TTC549 (cell line): ENCODE data around the gene SARS2.
"Not testable (repeated sequence)": the region's sequence is repeated elsewhere in the genome, so short reads cannot be mapped to it uniquely, and the experiment has no call there.

ENCODE experiments used
- FAIRE-seq: peaks from 2 replicates; lab custom pipeline; 2012; peaks lifted over from hg19 to GRCh38; lab: Jason Lieb, UNC

The SARS2 gene

DNA sequence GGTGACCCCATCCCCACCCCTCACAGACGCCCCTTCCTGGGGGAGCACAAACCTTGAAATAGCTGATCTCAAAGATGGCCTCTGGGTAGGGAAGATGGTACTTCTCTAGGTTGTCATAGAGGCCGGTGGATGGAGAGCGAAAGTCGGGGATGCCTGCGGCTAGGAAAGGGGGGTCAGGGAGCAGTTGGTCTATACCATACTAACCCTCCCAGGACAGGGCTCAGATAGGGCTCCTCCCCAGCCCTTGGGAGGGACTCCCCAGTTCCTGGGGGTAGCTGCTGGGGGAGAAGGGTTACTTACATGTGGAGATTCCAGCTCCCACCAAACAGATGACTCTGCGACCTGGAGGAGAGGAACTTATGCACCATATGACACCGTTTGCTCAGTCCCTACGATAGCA, 40.8 kb downstream of the SARS2 start:
- FAIRE-seq: no peak

DNA sequence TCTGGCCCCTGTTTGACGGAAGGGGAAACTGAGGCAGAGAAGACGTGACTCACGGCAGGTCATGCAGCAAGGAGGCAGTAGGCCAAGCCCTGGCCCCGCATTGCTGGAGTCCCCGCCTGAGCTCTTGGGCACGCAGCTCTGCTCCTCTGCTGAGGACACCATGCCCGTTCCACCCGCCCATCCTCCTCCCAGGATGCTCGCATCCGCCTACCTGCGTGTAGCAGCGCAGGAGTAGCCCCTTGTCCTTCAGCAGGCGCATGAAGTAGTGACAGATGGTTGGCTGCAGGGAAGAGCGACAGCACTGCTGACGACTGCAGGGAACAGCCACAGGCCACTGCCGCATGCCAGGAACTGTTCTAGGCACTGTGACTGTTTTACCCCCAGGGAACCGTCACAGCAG, 41.7 kb downstream of the SARS2 start:
- FAIRE-seq: no peak

DNA sequence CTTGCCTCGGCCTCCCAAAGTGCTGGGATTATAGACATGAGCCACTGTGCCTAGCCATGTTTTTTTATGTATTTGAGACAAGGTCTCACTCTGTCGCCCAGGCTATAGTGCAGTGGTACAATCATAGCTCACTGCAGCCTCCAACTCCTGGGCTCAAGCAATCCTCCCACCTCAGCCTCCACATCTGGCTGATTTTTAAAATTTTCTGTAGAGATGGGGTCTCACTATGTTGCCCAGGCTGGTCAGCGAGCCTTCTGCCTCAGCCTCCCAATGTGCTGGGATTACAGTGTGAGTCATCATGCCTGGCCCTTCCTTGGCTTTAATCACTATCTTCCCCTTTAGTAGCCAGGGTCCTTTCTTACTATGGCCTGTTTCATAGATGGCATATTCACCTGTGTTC, 45.9 kb downstream of the SARS2 start:
- FAIRE-seq: not testable (repeated sequence)

DNA sequence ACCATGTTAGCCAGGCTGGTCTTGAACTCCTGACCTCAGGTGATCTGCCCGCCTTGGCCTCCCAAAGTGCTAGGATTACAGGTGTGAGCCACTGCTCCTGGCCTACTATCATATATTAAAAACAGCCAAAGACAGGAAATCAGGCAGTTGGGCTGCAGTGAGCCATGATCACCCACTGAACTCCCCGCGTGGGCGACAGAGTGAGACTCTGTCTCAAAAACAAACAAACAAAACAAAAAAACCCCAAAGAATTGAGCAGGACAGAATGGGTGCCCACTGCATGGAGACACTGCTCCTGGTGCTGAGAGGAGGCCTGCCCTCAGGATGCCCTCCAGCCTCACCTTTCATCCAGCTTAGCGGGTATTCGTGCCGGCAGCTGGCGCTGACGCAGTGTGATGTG, 47.3 kb downstream of the SARS2 start:
- FAIRE-seq: no peak

DNA sequence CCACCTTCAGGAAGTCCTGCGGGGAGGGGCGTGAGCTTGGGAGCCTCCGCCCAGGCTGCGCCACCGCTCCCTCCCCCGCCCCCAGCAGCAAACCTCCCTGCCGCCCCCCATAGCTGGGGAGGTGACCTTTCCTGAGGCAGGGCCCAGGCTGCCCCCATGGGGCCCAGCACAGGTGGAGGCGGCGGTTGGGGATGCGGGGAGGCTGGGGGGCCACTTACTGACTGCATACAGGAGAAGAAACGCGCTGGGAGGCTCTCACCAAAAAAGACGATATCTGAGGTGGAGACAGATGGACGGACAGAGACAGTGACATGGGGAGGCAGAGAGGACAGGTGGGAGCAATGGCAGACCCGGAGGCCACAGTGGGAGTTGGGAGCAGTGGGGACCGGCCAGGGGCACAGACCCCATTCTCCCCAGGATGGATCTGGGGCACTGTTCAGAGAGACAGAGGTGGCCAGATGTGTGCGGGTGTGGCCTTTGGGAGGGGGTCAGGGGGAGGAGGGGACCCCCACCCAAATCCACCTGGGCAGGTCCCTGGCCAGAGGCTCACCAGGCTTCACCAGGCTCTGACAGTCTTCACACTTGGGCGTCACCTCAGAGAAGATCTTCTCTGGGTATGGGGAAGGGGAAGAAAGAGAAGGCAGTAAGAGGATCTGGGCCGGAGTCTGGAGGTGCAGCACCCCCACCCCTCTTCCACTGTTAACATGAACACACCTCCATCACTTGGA, 49.5 kb downstream of the SARS2 start:
- no peak for FAIRE-seq

DNA sequence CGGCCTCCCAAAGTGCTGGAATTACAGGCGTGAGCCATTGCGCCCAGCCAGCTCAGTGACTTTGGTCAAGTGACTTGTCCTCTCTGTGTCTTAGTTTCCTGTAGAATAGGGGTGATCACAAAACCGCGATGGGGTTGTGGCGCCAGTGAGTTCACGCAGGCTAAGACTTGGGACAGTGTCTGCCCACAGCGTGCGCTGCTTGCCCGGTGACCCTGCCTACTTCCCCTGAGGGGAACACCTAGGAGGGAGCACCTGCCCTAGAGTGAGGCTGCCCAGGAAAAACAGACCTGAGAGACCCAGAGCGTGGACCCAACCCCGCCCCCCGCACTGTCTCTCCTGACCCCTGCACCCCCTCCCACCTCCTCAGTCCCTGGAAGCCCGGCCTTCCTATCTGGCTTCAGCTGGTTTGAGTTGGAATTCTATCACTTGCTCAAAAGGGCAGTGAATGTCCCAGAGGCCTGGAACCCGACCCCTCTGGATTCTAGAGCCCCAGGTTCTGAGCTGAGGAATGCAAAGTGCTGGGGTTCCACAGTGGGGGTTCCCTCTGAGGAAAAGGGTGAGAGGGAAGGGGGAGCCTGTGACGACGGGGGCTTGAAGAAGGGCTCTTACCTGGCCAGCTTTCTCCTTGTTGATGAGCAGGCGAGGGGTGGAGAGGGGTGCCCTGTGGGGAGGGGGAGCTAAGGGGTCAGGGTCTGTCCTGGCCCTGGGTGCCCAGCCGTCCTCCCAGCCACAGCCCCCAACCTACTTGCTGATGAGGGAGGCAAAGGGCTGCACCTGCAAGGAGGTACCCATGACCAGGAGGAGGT, 50.3 kb downstream of the SARS2 start:
- FAIRE-seq: no peak

DNA sequence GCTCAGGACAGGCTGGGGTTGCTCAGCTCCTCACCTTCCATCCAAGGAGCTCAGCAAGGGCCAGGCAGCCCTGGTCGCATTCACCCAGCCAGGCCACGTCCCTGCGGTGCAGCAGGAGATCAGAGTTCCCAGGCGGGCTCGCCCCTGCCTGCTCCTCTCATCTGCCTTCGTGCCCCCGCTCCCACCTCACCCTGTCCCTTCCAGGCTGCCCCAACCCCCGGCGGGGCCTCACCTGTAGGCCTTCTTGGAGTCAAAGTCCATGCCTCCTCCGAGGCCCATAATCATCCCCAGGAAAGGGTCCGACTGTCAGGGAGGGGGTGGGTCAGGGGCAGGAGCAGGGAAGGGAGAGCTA, 51.2 kb downstream of the SARS2 start:
- FAIRE-seq: no peak

DNA sequence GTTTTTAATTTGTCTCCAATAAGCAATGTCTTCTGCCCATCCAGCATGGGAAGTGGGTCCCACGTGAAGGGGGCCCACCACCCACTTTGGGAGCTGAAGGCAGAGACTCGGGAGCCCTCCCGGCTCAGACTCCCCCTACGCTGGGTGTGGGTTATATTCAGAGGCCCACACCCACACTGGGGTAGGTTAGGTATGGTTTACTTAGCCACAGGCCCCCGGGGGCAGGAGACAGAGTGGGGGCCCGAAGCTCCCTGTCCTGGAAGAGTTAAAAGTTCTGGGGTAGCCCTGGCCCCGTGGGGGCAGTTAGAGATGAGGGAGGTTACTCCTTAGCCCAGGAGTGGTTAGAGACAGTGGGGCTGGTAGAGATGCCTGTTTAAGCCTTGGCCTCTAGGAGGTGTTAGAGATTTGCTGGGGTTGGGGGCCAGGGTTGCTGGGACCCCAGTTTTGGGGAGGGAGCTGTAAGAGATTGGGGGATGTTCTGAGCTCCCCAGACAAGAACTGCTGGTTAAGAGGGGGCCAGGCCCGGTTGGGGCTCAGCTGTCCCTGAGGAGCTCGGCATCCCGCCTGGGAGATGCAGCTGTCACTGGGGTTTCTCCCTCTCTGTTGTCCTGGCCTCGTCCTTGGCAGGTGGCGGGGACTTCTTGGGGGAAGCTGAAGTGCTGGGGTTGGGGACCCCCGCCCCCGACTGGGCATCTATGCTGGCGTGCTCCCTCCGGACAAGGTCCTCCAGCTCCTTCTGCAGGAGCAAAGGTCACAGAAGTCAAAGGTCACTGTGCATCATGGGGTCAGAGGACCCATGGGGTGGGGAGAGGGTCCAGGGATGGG, 51.8 kb downstream of the SARS2 start:
- FAIRE-seq: no peak

DNA sequence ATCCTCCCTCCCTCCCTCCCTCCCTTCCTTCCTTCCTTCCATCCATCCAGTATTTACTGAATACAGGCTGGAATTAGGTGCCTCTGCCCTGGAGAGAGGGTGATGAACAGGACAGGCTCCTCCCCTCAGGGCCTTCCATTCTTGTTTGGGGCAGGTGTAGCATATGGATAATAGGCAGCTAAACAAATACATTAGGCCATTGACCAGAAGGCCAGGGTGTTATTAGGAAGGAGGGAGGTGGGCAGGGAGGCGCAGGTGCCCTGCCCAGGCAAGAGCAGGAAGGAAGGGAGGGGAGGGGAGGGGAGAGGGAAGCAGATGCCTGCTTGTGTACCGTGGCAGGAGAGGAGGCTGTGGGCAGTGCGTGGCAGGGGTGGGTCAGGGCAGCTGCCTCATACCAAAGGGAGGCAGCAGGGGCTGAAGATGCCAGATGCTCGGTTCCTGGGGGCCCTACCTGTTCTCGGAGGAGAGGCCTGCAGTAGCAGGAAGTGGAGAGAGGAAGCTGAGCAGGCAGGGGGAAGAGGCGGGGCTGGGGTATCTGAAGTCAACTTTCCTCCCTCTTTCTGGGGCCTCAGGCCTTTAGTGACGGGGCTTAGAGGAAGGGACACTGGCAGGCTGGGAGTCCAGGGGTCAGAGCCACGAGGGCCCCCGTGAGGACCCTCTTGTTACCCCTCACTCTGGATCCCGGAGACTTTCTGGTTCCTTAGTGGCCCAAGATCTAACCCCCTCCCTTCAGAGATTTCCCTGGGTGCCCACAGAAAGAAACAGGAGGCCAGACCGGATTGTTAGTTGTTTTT, 52.6 kb downstream of the SARS2 start, which contains the start of gene RINL:
Gene RINL, minus strand, starts transcription at position 495 of the 794 bp plus-strand sequence. CDS start 1,533 bp downstream, outside the sequence.
- FAIRE-seq: no peak

DNA sequence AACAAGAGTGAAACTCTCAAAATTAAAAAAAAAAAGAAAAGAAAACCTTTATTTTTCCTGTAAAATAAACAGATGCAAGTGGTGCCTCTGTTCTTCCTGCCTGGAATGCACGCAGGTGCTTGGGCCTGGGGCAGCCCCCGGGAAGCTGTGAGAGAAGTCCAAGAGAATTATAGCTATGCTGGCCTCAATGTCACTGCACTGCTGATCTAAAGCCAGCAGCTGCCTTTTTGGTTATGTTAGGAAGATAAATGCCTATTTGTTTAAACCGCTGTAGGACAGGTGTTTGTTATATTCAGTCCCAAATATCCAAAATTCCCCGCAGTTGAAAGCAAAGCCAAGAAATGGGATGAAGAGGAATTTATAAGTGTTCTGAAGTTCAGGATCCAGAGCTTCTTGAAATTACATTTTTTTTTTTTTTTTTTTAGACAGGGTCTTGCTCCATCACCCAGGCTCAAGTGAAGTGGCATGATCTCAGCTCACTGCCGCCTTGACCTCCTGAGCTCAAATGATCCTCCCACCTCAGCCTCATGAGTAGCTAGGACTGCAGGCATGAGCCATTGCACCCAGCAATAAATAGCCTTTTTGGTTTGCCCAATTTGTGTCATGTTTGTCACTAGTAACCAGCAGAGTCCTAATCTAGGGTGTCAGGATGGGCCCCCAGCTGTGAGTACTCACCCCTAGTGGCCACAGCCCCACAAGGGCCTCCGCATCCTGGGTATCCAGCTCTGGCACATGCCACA, 54.7 kb downstream of the SARS2 start:
- no peak for FAIRE-seq

DNA sequence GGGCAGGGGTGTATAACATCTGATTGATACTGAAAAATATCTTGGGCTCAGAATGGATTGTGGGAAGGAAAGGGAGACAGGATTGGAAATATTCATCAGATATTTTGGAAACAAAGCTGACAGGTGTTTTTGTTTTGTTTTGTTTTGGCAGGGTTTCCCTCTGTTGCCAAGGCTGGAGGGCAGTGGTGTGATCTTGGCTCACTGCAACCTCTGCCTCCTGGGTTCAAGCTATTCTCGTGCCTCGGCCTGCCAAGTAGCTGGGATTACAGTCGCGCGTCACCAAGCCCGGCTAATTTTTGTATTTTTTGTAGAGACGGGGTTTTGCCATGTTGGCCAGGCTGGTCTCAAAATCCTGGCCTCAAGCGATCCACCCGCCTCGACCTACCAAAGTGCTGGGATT, 57.2 kb downstream of the SARS2 start:
- FAIRE-seq: not testable (repeated sequence)

DNA sequence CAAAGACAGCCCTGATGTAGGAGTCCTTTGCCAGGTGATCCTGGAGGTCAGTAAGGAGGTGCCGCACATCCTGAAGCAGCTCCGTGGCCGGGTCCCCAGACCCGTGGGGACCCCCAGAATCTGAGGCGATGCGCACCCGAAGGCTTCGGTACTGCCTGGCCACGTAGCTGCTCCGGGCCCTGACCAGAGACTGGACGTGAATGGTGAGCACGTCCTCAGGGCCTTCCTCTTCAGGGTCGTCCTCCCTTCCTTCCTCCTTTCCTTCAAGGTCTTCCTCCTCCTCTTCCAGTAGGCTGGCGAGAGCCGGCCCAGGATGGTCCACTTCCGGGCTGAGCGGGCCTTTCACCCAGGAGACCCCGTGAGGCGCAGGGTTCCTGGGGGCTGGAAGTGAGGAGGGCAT, 60.0 kb downstream of the SARS2 start:
- FAIRE-seq: no peak

DNA sequence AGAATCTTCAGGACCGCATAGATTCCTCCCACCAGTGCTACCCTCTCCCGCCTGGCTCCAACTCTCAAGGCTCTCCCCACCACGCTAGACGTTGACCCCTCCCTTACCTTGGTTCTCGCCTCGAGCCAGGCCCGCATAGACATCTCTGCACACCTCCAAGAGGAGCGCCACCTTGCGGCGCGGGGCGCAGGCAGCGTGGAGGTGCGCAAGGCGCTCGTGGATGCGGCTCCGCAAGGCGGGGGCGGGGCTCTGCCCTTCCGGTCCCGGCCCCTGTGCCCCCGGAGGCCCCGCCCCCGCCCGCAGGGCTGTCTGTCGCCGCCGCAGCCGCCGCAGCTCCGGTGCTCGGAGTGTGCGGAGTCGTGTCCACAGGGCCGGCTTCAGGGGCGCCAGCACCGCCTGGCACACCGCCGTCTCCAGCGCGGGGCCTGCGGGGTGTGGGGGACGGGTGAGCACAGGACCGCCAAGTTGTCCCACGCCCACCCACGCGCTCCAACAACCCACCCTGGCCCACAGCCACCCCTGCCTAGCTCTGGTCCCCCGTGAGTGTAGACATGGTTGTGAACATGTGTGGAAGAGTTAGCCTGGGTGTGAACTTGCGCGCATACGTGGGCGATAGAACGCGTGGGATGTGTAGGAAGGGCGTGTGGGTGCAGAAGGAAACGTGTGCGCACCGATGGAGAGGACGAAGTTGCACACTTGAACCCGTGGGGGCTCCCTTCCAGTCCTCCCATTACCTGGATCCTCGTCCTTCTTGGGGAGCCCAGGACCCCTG, 60.5 kb downstream of the SARS2 start:
- FAIRE-seq: no peak

DNA sequence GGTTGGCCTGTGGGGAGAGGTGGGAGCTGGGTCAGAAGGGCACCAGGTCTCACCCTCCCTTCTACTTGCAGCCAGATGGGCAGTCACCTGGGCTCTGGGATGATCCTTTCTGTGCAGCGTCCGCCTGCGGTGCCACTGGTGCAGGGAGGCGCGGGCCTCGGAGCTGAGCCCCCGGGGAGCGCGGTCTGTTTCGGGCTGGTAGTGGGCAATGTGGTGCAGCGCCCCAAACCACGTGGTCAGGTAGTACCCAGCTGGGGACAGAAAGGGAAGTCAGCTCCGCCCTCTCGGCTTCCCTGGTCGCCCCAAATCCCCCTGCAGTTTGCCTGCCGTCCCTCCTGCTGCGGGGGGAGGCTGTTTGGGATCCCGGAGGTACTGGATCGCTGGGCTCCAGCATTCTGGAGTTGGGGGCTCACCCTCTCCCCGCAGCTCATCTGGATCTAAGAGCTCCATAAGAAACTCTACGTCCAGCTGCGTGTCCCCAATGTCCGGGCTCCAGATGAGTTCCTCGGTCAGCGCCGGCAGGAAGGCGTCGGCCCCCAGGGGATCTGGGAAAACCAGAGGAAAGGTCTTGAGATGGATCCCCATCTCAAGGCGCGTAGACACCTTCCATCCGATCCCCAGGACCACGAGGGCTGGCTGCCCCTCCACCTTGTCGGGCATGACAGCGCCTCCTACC, 61.3 kb downstream of the SARS2 start:
- FAIRE-seq: no peak

DNA sequence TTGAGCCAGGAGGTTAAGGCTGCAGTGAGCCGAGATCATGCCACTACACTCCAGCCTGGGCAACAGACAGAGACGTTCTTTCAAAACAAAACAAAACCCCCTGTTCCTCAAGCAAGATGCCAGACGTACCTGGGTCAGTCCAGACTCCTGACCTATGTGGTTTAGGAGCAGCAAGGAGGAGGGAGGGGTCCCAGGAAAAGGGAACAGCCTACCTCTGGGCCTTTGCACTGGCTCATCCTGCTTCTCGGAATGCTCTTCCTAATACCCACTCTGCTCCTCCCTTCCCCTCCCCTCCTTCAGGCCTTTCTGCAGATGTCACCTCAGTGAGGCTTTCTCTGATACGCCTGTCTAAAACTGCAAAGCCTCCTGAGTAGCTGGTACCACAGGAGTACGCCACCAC, 62.0 kb downstream of the SARS2 start:
- FAIRE-seq: no peak

DNA sequence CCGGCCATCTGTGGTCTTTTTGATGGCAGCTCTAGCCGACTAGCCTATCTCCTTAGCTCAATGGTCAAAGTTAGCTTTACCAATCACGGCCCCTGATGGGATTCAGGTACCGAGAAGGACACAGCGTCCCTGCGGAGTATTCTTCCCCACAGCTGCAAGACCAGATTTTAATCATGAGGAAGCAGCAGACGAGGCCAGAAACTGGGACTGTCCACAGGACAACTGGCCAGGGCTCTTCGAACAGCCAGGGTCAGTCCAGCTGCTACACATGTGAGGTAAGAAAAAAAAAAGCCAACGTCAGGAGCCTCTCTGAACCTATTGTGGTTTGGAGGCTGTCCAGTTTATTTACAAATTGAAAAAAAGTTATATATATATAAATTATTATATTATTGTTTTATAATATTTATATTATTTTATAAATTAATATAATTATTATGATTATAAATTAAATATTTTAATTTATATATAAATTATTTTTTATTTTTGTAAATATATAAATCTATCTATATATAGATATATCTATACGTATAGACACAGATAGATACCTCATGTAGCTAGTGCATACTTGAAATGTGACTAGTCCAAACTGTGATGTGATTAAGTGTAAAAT, 63.3 kb downstream of the SARS2 start:
- FAIRE-seq: peak; percentile 74
